A549 (cell line): ENCODE measurements around the gene SAP30L.

Source experiments
- CHD2 ChIP-seq: fragments of 150-350 bp; IDR thresholded peaks from 2 replicates; pipeline ENCODE4 v1.6.1; 2014; ENCODE audit warnings: low read length; ENCODE audit not compliant: partially characterized antibody
- CHD4 ChIP-seq: fragments of 200-600 bp; sonication (generic); IDR thresholded peaks from 2 replicates; pipeline ENCODE4 v1.6.1; 2016; ENCODE audit warnings: antibody characterized with exemption, mild to moderate bottlenecking, borderline replicate concordance
- NR3C1 ChIP-seq: fragments of >200 bp; sonication (Bioruptor Twin); formaldehyde crosslinking; IDR thresholded peaks from 3 replicates; pipeline ENCODE4 v1.6.1; 2017
- POLR2A ChIP-seq: IDR thresholded peaks from 2 replicates; pipeline ENCODE4 v1.6.1; 2012; ENCODE audit warnings: mild to moderate bottlenecking, low read length
- POLR2AphosphoS2 ChIP-seq: conservative IDR thresholded peaks from 2 replicates; pipeline ENCODE4 v1.6.1; 2012; ENCODE audit warnings: low read length, improper control_type of control experiment, inconsistent platforms
- RFX5 ChIP-seq: fragments of 450-650 bp; IDR thresholded peaks from 2 replicates; pipeline ENCODE4 v1.7.1; 2014; ENCODE audit warnings: antibody characterized with exemption, mild to moderate bottlenecking, moderate library complexity
- SREBF2 ChIP-seq: fragments of 450-650 bp; IDR thresholded peaks from 2 replicates; pipeline ENCODE4 v1.6.1; 2014; ENCODE audit warnings: mild to moderate bottlenecking, moderate library complexity
- TF ChIP-seq, protein P1 (sequence below): fragments of >200 bp; sonication (Bioruptor Twin); formaldehyde crosslinking; IDR thresholded peaks from 3 replicates; pipeline ENCODE4 v1.5.1; 2016
- TF ChIP-seq, protein P2 (sequence below): IDR thresholded peaks from 2 replicates; pipeline ENCODE4 v1.6.1; 2012

DNA sequence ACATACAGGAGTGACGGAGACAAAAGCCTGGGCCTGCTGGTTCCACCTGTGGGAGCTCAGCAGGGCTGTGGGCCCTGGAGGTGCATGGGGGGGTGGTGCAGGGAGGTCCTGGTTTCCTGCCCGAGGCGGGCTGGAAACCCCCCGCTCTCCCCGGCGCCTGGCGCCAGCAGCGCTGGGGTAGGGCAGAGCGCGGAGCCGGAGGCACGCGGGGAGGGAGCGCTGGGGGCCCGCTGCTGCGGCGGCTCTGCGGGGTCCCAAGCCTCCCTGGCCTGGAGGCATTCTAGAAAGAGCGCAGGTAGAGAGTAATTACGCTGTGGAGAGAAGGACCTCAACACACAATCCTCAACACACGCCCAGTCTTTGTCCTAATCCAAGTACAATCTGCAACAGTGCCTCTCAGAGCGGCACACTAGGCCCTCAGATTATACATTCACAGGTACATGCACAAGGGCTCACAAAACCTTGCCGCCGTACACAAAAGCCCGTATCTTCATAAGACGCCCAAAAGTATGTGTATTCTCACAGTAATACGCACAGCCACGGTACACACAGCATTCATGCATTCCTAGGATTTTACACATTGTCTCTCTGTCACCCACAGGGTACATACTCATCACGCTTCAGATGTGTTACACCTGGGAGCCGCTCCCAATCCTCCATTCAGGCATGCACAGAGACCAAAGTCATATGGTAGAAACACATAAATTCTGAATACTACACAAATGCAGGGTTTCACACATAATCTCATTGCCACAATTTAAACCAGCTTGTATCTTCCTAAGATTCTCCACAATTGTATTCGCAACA is 34.4 kb downstream of the SAP30L start:
- TF ChIP-seq SREBF2: no peak
- TF ChIP-seq, protein P1, sequence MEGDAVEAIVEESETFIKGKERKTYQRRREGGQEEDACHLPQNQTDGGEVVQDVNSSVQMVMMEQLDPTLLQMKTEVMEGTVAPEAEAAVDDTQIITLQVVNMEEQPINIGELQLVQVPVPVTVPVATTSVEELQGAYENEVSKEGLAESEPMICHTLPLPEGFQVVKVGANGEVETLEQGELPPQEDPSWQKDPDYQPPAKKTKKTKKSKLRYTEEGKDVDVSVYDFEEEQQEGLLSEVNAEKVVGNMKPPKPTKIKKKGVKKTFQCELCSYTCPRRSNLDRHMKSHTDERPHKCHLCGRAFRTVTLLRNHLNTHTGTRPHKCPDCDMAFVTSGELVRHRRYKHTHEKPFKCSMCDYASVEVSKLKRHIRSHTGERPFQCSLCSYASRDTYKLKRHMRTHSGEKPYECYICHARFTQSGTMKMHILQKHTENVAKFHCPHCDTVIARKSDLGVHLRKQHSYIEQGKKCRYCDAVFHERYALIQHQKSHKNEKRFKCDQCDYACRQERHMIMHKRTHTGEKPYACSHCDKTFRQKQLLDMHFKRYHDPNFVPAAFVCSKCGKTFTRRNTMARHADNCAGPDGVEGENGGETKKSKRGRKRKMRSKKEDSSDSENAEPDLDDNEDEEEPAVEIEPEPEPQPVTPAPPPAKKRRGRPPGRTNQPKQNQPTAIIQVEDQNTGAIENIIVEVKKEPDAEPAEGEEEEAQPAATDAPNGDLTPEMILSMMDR: no peak
- TF ChIP-seq NR3C1: no peak
- TF ChIP-seq, protein P2, sequence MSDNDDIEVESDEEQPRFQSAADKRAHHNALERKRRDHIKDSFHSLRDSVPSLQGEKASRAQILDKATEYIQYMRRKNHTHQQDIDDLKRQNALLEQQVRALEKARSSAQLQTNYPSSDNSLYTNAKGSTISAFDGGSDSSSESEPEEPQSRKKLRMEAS: no peak
- TF ChIP-seq RFX5: no peak
- no peak for TF ChIP-seq POLR2AphosphoS2
- TF ChIP-seq CHD4: no peak
- TF ChIP-seq POLR2A: no peak
- TF ChIP-seq CHD2: no peak
